IPS-20b (cell line): ENCODE data around the gene CIZ1.
"Not testable (repeated sequence)": the region's sequence is repeated elsewhere in the genome, so short reads cannot be mapped to it uniquely, and the experiment has no call there.

Experiments used
- H3K27ac ChIP-seq: one replicate; pipeline ENCODE4 v1.5.1; 2013; ENCODE audit warnings: low read length
- H3K27me3 ChIP-seq: 2 replicates; pipeline ENCODE4 v1.6.1; 2013; ENCODE audit warnings: mild to moderate bottlenecking, low read length, inconsistent platforms; ENCODE audit not compliant: insufficient read depth
- H3K36me3 ChIP-seq: 2 replicates; pipeline ENCODE4 v1.6.1; 2013; ENCODE audit warnings: low read depth, mild to moderate bottlenecking, inconsistent platforms, low read length, moderate library complexity; ENCODE audit not compliant: insufficient read depth
- H3K4me1 ChIP-seq: 2 replicates; pipeline ENCODE4 v1.6.1; 2013; ENCODE audit warnings: mild to moderate bottlenecking, control low read depth, inconsistent platforms, low read length, moderate library complexity; ENCODE audit not compliant: insufficient read depth
- H3K4me3 ChIP-seq: 2 replicates; pipeline ENCODE4 v1.5.1; 2013; ENCODE audit warnings: mild to moderate bottlenecking, low read length, inconsistent platforms
- H3K9ac ChIP-seq: 2 replicates; pipeline ENCODE4 v1.6.1; 2013; ENCODE audit warnings: low read depth, mild to moderate bottlenecking, inconsistent platforms, low read length, moderate library complexity
- H3K9me3 ChIP-seq: 2 replicates; pipeline ENCODE4 v1.6.1; 2013; ENCODE audit warnings: mild to moderate bottlenecking, low read depth, low read length, inconsistent platforms; ENCODE audit not compliant: insufficient read depth

The CIZ1 gene

DNA sequence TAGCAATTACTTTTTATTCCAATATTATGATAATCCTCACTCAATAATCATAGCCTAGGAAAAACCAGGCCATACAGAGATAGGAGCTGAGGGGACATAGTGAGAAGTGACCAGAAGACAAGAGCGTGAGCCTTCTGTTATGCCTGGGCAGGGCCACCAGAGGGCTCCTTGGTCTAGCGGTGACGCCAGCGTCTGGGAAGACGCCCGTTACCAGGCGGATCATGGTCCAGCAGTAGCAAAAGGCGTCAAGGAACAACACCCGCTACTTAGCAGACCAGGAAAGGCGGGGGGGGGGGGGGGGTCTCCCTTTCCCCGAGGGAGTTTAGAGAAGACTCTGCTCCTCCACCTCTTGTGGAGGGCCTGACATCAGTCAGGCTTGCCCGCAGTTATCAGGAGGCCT, 9.9 kb downstream of the CIZ1 start:
- not testable (repeated sequence) for H3K27me3 ChIP-seq, H3K4me3 ChIP-seq, H3K9me3 ChIP-seq, H3K27ac ChIP-seq, H3K9ac ChIP-seq, H3K4me1 ChIP-seq
- H3K36me3 ChIP-seq = peaks cover 49% of the 10 kb centered on the region

- Histone ChIP-seq H3K27ac (no peak overlapping the region), H3K9ac (no peak overlapping the region), H3K27me3 (no peaks in the 10 kb centered on the region), H3K9me3 (no peaks in the 10 kb centered on the region), H3K36me3 (peaks cover 59% of the 10 kb centered on the region), H3K4me3 (no peak overlapping the region), H3K4me1 (no peaks in the 10 kb centered on the region)
Observed at GRCh38 chr9:128180447-128180846, 10.9 kb downstream of the CIZ1 start.

DNA sequence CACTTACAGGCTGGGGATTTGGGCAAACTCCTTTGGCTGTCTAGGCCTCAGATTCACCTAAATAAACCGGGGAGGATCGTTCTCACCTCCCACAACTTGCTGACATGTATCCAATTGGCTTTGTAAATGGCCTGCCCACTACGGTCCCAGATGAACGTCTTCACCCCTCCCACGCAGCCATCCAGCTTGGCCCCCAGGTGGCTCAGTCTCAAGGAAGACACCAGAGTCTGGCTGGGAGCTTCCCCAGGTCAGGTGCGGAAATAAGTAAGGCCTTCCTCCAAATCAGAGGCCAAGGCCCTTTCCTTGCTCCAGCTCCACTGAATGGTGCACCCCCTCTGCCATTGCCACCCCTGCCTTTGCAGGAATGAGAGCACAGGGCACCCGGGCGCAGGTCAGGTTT, 11.4 kb downstream of the CIZ1 start:
- Histone ChIP-seq H3K4me3 (no peak overlapping the region), H3K36me3 (peaks cover 64% of the 10 kb centered on the region), H3K27ac (no peak overlapping the region), H3K9me3 (no peaks in the 10 kb centered on the region), H3K27me3 (no peaks in the 10 kb centered on the region), H3K9ac (no peak overlapping the region), H3K4me1 (no peaks in the 10 kb centered on the region)

- no peak overlapping the region for H3K4me3 ChIP-seq
- peaks cover 70% of the 10 kb centered on the region for H3K36me3 ChIP-seq
- no peaks in the 10 kb centered on the region for H3K9me3 ChIP-seq
- H3K9ac ChIP-seq = no peak overlapping the region
- H3K4me1 ChIP-seq = no peaks in the 10 kb centered on the region
- H3K27me3 ChIP-seq = no peaks in the 10 kb centered on the region
- H3K27ac ChIP-seq = no peak overlapping the region
Observed at GRCh38 chr9:128178806-128179431, 12.5 kb downstream of the CIZ1 start.

DNA sequence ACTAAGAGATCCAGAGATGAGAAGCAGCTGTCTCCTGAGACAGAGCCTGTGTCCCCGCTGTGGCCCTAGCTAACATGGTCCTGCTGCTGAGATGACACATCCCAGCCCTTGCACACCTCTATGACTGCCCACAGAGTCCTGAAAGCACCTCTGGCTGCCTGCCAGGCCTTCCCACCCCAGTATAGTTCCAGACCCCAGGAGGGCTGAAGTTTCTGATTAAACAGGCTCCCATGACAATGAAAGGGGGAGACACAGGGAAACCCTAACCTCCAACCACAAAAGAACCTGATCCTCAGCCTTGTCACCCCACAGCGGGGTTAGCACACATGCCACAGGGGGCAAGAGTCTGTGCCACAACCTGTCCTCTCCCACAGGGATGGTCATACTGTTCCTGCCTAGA, 15.6 kb downstream of the CIZ1 start:
- Histone ChIP-seq H3K27me3 (no peaks in the 10 kb centered on the region), H3K4me3 (no peak overlapping the region), H3K9ac (no peak overlapping the region), H3K4me1 (no peaks in the 10 kb centered on the region), H3K27ac (no peak overlapping the region), H3K36me3 (peaks cover 64% of the 10 kb centered on the region), H3K9me3 (no peaks in the 10 kb centered on the region)

DNA sequence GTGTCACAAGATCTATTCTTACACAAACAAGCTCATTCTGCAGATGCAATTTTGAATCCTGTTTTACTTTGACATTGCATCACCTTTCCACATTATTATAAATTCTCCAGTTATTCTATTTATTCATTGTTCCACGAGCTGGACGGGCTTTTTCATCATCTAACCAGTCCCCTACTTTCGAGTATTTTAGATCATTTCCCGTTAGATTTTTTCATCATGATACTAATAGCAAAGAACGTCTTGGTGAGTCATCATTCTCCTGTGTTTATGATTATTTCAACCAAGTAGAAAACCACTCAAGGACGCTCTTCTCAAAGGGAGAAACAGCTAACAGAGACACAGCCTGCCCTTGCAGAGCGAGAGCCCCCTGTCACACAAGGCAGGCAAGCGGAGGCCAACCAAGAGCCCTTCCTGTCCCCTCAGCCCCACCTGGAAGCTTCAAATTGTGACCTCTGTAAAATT, 16.2 kb downstream of the CIZ1 start:
- H3K9me3 ChIP-seq = no peaks in the 10 kb centered on the region
- H3K9ac ChIP-seq = no peak overlapping the region
- no peak overlapping the region for H3K4me3 ChIP-seq
- H3K27me3 ChIP-seq = no peaks in the 10 kb centered on the region
- H3K4me1 ChIP-seq = no peaks in the 10 kb centered on the region
- H3K27ac ChIP-seq = no peak overlapping the region
- H3K36me3 ChIP-seq = peaks cover 62% of the 10 kb centered on the region

DNA sequence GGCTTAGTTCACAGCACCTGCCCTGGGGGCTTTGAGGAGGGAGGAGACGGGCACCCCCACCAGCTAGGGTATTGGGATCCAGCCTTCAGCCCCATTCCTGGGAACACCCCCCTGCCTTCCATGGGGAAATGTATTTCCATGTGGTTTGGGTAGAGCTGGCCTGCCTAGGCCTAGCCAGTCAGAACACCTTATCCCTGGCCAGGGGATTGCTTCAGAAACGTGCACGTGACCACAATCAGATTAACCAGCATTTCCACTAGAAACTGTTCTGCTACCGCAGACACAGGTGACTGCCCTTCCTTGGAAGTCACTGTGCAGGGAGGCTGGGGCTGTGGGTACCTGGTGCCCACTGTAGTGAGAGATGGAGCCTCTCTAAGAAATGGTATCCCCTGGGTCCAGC, 17.3 kb downstream of the CIZ1 start:
- H3K4me3 ChIP-seq = no peak overlapping the region
- no peaks in the 10 kb centered on the region for H3K27me3 ChIP-seq
- H3K36me3 ChIP-seq = peaks cover 64% of the 10 kb centered on the region
- H3K9ac ChIP-seq = no peak overlapping the region
- no peak overlapping the region for H3K27ac ChIP-seq
- H3K4me1 ChIP-seq = no peaks in the 10 kb centered on the region
- no peaks in the 10 kb centered on the region for H3K9me3 ChIP-seq

DNA sequence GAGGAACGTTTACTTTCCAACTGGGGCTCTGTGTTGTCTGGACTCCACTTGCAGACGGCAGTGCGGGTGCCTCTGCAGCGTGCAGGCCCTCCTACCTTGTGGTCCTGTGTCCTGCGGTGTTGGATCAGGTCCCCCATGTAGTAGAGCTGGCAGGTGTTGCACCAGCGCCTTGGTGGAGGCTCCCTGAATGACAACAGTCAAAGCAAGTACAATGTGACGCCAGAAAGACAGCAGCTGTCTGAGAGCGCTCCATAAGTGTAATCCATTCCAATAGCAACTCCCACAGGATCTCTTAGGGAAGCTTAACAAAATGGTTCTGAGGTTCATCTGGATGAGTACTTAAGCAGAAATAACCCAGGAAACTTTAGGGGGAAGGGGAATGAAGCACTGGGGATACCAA, 21.4 kb downstream of the CIZ1 start:
- Histone ChIP-seq H3K9ac (no peak overlapping the region), H3K27ac (no peak overlapping the region), H3K27me3 (no peaks in the 10 kb centered on the region), H3K9me3 (no peaks in the 10 kb centered on the region), H3K4me3 (no peak overlapping the region), H3K36me3 (peaks cover 51% of the 10 kb centered on the region), H3K4me1 (no peaks in the 10 kb centered on the region)

- H3K27me3 ChIP-seq = no peaks in the 10 kb centered on the region
- no peak overlapping the region for H3K4me3 ChIP-seq
- H3K27ac ChIP-seq = no peak overlapping the region
- no peak overlapping the region for H3K9ac ChIP-seq
- H3K4me1 ChIP-seq = no peaks in the 10 kb centered on the region
- no peaks in the 10 kb centered on the region for H3K9me3 ChIP-seq
- peaks cover 50% of the 10 kb centered on the region for H3K36me3 ChIP-seq
Observed at GRCh38 chr9:128169492-128169891, 21.9 kb downstream of the CIZ1 start.

DNA sequence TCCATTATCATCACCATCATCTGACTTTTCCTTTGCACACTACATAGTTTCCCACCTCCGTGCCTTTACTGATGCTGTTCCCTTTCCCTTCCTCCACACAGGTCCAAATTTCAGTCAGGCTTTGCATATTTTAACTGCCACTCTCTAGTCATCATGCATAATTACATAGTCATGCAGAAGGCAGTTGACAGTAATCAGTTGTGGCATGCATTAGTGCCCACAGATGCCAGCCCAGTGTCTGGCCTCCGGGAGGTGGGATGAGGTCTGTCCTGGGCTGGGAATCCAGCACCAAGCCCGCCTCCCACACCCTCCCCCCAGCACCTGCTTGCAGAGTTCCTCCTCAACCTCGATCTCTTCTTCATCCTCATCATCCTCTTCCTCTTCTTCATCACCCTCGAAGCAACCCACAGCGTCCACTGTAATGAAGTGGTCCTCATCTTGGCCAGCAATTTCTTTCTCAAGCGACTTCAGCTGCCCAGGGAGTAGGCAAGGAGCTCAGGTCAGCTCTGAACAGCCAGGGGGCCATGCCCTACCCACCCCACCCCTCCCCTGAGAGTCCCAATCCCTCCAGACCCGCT, 22.6 kb downstream of the CIZ1 start:
- no peaks in the 10 kb centered on the region for H3K9me3 ChIP-seq
- no peak overlapping the region for H3K27ac ChIP-seq
- no peaks in the 10 kb centered on the region for H3K4me1 ChIP-seq
- no peak overlapping the region for H3K4me3 ChIP-seq
- H3K9ac ChIP-seq = no peak overlapping the region
- H3K36me3 ChIP-seq = peaks cover 51% of the 10 kb centered on the region
- H3K27me3 ChIP-seq = no peaks in the 10 kb centered on the region

- no peak overlapping the region for H3K9ac ChIP-seq
- no peaks in the 10 kb centered on the region for H3K9me3 ChIP-seq
- no peaks in the 10 kb centered on the region for H3K27me3 ChIP-seq
- H3K4me3 ChIP-seq = no peak overlapping the region
- H3K27ac ChIP-seq = no peak overlapping the region
- no peaks in the 10 kb centered on the region for H3K4me1 ChIP-seq
- H3K36me3 ChIP-seq = peaks cover 64% of the 10 kb centered on the region
Observed at GRCh38 chr9:128167209-128167608, 24.2 kb downstream of the CIZ1 start.

GRCh38 chr9:128166169-128166568, 25.2 kb downstream of the CIZ1 start:
- H3K9me3 ChIP-seq = no peaks in the 10 kb centered on the region
- H3K36me3 ChIP-seq = peaks cover 64% of the 10 kb centered on the region
- no peak overlapping the region for H3K4me3 ChIP-seq
- H3K27ac ChIP-seq = no peak overlapping the region
- no peaks in the 10 kb centered on the region for H3K27me3 ChIP-seq
- H3K4me1 ChIP-seq = peaks cover under 1% of the 10 kb centered on the region; the same call in 1 of the 2 replicates
- H3K9ac ChIP-seq = no peak overlapping the region
